Activated naive CD8-positive, alpha-beta T cell (primary cell): ENCODE results near the gene ASB16.

Source experiments
- H3K27ac Mint-ChIP-seq: one replicate; pipeline ENCODE4 v1.8.0; 2021; ENCODE audit warnings: mixed read lengths
- H3K27me3 Mint-ChIP-seq: one replicate; pipeline ENCODE4 v1.8.0; 2021; ENCODE audit warnings: mixed read lengths
- H3K36me3 Mint-ChIP-seq: one replicate; pipeline ENCODE4 v1.8.0; 2021; ENCODE audit warnings: mixed read lengths
- H3K4me1 Mint-ChIP-seq: one replicate; pipeline ENCODE4 v1.8.0; 2021; ENCODE audit warnings: low read depth, mixed read lengths
- H3K4me3 Mint-ChIP-seq: one replicate; pipeline ENCODE4 v1.8.0; 2021; ENCODE audit warnings: mild to moderate bottlenecking, mixed read lengths
- H3K9me3 Mint-ChIP-seq: one replicate; pipeline ENCODE4 v1.8.0; 2021; ENCODE audit warnings: low read depth, mixed read lengths

The ASB16 gene

DNA sequence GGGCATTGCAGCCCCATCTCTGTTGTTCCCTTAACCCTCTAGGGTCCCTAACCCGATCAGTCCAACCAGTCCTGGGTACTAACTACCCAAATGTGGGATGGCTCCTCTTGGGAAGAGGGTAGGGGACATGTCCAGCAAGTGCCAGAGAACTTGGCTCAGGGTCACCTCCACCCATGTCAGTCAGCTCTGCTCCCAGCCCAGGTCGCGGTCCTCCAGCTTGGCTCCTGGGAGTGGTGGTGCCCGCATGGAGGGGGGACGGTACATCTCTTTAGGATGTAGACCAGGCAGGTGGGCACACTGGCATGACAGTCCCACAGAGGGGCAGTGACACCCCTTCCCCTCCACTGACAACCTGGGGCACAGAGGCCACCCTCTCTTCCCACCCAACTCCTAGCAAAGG, 22.2 kb downstream of the ASB16 start:
- H3K27me3 Mint-ChIP-seq = no peaks in the 10 kb centered on the region
- H3K36me3 Mint-ChIP-seq = no peaks in the 10 kb centered on the region
- peaks cover 21% of the 10 kb centered on the region for H3K4me1 Mint-ChIP-seq
- H3K4me3 Mint-ChIP-seq = no peak overlapping the region
- H3K9me3 Mint-ChIP-seq = no peaks in the 10 kb centered on the region
- no peak overlapping the region for H3K27ac Mint-ChIP-seq

DNA sequence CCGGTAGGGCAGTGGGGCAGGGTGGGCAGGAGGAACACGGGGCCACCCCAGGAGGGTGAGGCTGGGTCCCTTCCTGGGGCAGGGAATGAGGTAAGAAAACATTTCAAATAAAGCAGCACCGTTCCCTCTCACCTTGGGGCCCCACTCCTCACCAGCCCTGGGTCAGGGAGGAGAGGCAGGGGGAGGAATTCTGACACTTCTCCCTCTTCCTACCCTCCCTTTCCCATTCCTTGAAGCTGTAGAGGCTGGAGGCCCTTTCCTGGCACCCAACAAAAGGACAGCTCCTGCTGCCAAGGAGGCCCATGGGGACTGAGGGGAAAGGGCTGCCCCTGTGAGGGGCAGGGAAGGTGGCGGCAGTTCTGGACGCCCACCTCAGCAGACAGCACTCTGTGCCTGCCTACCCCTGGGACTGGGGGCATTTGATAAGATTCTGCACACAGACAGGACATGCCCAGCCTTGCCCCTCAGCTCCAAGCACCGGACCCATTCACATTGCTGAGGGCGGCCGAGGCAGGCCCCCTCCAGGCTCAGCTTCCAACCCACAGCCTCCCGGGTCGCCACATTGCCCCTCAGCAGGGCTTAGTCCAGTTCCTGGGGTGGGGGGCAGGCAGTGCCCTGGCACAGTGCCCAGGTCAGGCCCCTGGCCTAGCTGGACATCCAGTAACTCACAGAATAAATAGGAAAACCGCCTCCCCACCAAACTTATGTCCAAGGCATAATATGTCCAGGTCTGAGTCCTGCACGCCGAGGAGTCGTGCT, 23.0 kb downstream of the ASB16 start:
- Mint-ChIP-seq H3K27ac (no peak overlapping the region), H3K4me3 (no peak overlapping the region), H3K4me1 (peaks cover 21% of the 10 kb centered on the region), H3K36me3 (no peaks in the 10 kb centered on the region), H3K27me3 (no peaks in the 10 kb centered on the region), H3K9me3 (no peaks in the 10 kb centered on the region)

- Mint-ChIP-seq H3K27ac (no peak overlapping the region), H3K27me3 (no peaks in the 10 kb centered on the region), H3K4me1 (peaks cover 25% of the 10 kb centered on the region), H3K9me3 (no peaks in the 10 kb centered on the region), H3K36me3 (no peaks in the 10 kb centered on the region), H3K4me3 (peak overlapping the region; percentile 86)
Observed at GRCh38 chr17:44197107-44197506, 26.6 kb downstream of the ASB16 start.

DNA sequence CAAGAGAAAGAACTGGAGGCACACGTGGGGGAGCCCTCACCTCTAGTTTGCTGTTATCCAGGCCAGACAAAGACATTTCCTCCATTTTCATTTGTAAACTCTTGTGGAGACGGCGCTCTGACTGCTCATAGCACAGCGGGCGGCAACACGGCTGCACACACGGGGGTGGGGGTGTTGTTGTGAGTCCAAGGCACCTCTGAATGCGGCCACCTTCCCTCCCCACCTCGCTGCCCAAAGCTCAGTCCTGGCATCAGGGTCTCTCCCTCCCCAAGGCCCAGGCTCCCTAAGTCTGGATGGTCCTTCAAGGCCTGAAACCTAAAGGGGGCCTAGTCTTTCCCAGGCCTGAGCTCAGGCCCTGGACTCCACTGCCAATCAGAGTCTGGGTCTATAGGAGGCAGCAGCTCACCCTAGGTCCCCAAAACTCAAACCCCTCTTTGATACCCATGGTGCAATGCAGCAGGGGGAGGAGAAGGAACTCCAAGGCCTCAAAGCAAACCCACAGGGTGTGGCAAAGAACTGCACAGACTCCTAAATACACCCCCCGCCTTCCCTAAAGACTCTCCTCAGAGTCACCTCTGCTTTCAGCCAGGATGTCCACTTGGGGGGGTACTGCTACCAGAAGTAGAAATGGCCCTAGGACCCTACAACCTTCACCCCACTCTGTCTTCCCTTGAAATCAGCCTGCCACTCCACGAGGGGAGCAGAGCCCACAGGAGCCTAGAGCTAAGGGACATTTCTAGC, 27.6 kb downstream of the ASB16 start:
- Mint-ChIP-seq H3K27ac (peak overlapping the region; percentile 84), H3K27me3 (no peaks in the 10 kb centered on the region), H3K9me3 (no peaks in the 10 kb centered on the region), H3K4me1 (peaks cover 31% of the 10 kb centered on the region), H3K4me3 (peak overlapping the region; percentile 86), H3K36me3 (no peaks in the 10 kb centered on the region)

GRCh38 chr17:44198721-44199552, 28.4 kb downstream of the ASB16 start:
- Mint-ChIP-seq H3K36me3 (no peaks in the 10 kb centered on the region), H3K4me1 (peaks cover 39% of the 10 kb centered on the region), H3K4me3 (peak overlapping the region; percentile 86), H3K27me3 (no peaks in the 10 kb centered on the region), H3K9me3 (no peaks in the 10 kb centered on the region), H3K27ac (peak overlapping the region; percentile 84)

DNA sequence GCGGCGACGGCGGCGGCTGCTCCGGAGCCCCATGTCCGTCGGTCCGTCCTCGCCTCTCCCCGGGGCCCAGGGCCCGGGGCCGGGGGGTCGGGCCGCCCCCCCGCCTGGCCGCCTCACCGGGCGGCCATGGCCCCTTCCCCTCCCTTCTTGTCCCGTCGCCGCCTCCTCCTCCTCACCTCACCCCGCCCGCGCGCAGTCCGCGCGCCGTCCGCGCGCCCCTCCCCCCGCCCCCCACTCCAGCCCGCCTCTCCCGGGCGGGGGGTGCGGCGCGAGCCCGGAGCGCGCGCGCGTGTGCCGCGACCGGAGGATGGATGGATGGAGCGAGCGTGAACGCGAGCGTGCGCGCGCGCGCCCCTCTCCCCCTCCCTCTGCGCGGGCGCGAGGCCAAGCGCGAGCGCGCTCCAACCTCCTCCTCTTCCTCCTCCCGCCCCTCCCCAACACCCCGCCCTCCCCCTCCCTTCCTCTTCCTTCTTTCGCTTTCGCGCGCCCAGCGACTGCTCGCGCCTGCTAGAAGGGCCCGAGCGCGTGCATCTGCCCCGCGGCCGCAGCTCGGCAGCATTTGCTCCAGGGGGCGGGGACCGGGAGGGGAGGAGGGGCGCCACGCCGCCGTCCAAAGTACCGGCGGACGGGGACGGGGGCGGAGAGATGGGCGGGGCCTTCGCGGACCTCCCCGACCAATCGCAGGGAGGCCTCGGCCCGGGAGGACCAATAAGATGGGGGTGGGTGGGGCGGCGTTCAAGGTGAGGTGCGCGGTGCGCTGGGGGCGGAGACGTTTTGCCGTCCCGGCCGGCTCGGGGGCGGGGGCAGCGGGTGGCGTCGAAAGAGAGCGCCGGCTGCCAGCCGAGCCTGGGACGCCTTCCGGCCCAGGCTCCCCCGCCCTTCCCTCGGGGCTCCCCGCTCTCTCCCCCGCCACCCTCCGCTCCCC, 29.3 kb downstream of the ASB16 start, which contains the start of gene ATXN7L3:
Gene ATXN7L3, minus strand, starts transcription at position 332 of the 925 bp plus-strand sequence. CDS start 1,814 bp downstream, outside the sequence.
- H3K9me3 Mint-ChIP-seq = no peaks in the 10 kb centered on the region
- peak within 1 kb of the TSS; percentile 92 for H3K4me3 Mint-ChIP-seq

GRCh38 chr17:44200478-44201155, 30.1 kb downstream of the ASB16 start:
- H3K4me3 Mint-ChIP-seq = peak overlapping the region; percentile 92
- no peaks in the 10 kb centered on the region for H3K27me3 Mint-ChIP-seq
- peaks cover 44% of the 10 kb centered on the region for H3K4me1 Mint-ChIP-seq
- no peaks in the 10 kb centered on the region for H3K9me3 Mint-ChIP-seq
- H3K36me3 Mint-ChIP-seq = no peaks in the 10 kb centered on the region
- H3K27ac Mint-ChIP-seq = peak overlapping the region; percentile 92

More for the DNA sequence above, 29.3 kb downstream of the ASB16 start, which contains the start of gene ATXN7L3:
- H3K4me1 Mint-ChIP-seq = peaks cover 43% of the 10 kb centered on the region
- H3K27ac Mint-ChIP-seq = peak within 1 kb of the TSS; percentile 92
- H3K27me3 Mint-ChIP-seq = no peaks in the 10 kb centered on the region
- no peaks in the 10 kb centered on the region for H3K36me3 Mint-ChIP-seq

DNA sequence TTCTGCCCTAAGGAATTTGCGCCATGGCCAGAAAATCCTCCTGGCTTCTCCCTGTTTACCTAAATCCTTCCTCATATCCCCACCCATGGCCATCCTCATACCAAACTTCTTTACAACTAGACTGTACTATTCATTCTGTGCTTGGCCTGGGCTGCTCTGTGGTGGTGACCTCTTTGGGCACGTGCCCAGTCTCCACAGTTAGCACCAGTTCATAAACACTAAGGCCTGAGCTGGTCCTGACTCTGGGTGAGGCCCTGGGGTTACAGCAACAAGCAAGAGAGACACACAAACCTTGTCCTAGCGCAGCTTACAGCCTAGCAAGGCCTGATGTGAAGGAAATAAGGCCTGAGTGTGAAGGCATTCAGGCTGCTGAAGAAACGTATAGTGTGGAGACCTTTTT, 32.3 kb downstream of the ASB16 start:
- H3K36me3 Mint-ChIP-seq = no peaks in the 10 kb centered on the region
- H3K27ac Mint-ChIP-seq = peak overlapping the region; percentile 62
- H3K27me3 Mint-ChIP-seq = no peaks in the 10 kb centered on the region
- H3K9me3 Mint-ChIP-seq = no peaks in the 10 kb centered on the region
- peaks cover 40% of the 10 kb centered on the region for H3K4me1 Mint-ChIP-seq
- H3K4me3 Mint-ChIP-seq = no peak overlapping the region

GRCh38 chr17:44203731-44204440, 33.4 kb downstream of the ASB16 start:
- no peak overlapping the region for H3K4me3 Mint-ChIP-seq
- no peaks in the 10 kb centered on the region for H3K9me3 Mint-ChIP-seq
- no peaks in the 10 kb centered on the region for H3K27me3 Mint-ChIP-seq
- peaks cover 3% of the 10 kb centered on the region for H3K36me3 Mint-ChIP-seq
- peaks cover 42% of the 10 kb centered on the region for H3K4me1 Mint-ChIP-seq
- H3K27ac Mint-ChIP-seq = peak overlapping the region; percentile 70

DNA sequence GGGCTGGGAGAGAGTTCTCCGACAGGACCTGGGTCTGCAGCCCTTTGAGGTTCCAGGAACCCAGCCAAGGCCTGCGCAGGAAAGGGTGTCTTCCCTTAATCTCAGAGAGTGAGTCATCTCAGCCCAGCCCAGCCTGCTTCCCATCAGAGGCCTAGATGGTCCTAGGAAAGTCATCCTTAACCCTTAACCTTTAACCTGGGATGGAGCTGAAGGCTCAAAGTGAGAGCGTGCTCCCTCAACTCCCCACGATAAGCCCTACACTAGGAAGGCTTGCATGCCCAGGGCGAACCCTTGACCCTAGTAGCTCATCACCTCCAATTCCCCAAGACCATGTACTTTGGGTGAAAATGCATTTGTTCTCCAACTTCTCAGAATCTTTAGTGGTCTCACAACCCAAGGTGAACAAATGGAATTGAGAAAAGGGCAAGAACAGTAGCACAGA, 34.0 kb downstream of the ASB16 start:
- Mint-ChIP-seq H3K4me1 (peaks cover 45% of the 10 kb centered on the region), H3K4me3 (no peak overlapping the region), H3K27me3 (no peaks in the 10 kb centered on the region), H3K36me3 (peaks cover 3% of the 10 kb centered on the region), H3K9me3 (no peaks in the 10 kb centered on the region), H3K27ac (peak overlapping the region; percentile 38)

DNA sequence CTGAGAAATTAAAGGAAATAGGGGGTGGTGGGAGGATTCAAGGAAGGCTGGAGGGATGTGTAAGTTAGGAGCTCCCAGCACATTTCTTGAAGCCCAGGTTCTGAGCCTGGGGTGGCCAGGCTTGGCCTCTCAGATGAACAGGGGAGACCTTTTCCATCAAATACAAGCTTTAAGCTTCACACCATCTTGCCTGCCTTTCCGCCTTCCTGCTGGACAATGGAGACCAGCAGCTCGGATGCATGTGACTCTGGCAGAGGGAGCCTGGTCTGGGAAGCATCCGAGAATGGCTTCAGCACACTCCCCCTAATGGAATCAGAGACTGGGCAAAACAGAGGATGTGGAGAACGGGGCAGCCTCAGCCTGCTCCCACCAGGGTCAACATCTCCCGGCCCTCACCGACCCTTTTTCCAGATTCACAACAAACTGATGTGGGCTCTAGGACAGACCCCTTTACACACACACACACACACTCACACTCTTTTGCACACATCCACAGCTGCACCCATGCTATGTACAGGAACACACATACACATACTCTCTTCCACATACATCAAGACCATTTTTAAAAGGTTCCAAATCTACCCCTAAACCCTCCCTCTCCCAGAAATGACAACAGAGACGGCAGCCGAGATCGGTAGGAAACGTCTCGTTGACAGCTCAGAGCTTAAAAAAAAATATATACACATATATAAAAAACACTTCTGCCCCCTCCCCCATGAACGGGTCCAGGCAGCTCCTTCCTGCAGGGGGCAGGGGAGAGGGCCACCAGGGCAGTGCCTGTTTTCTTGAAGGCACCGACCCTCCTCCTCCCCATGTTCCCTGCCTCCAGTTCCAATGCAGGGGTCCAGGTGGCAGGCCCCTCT, 35.7 kb downstream of the ASB16 start:
- H3K27ac Mint-ChIP-seq = peak overlapping the region; percentile 12
- H3K4me1 Mint-ChIP-seq = peaks cover 50% of the 10 kb centered on the region
- H3K27me3 Mint-ChIP-seq = no peaks in the 10 kb centered on the region
- no peak overlapping the region for H3K4me3 Mint-ChIP-seq
- H3K36me3 Mint-ChIP-seq = peaks cover 3% of the 10 kb centered on the region
- no peaks in the 10 kb centered on the region for H3K9me3 Mint-ChIP-seq

DNA sequence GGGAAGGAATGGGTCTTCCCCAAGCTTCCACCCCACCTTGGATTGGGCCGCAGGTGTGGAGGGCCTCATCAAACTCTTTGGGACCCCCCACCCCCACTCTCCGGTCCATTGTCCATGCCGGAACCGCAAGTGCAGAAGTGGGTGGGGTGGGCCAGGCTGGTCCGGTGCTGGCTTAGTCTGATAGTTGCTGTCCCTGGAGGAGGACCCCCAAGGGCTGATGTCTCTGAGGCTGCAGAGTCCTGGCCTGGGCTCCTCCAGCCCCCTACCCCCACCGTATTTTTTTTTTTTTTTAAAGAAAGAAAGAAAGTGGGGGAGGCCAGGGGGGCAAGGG, 36.3 kb downstream of the ASB16 start:
- H3K4me3 Mint-ChIP-seq = no peak overlapping the region
- H3K36me3 Mint-ChIP-seq = peaks cover 3% of the 10 kb centered on the region
- peaks cover 55% of the 10 kb centered on the region for H3K4me1 Mint-ChIP-seq
- no peak overlapping the region for H3K27ac Mint-ChIP-seq
- no peaks in the 10 kb centered on the region for H3K27me3 Mint-ChIP-seq
- no peaks in the 10 kb centered on the region for H3K9me3 Mint-ChIP-seq
